Measurements from ENCODE around the gene GALNTL6. TPM values are rescaled to one million over a fixed set of nuclear protein-coding genes. Genes with fewer than 3 reads are reported as not detected.

The GALNTL6 gene
- total RNA-seq, 2 donors from 2014 or later: 0.08 TPM; not detected in 1

DNA sequence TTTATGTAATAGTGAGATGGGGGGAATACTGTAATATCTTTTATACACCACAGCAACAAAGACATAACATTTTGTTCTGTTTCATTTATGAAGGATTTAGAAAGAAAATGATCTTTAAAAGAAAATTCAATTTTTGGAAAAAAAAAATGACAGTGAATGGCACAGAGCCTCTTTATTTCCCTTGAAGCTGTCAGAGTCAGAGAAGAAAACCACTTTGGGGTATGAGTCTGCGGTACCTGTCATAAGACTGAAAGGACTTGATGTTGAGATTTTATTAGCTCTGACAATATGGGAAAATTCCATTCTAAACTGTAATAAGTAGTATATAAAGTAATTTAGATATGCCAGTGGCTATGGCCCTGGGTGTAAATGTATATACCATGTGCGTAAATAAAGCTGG lies 134.8 kb downstream of the GALNTL6 start:
- TF ChIP-seq, protein P1, sequence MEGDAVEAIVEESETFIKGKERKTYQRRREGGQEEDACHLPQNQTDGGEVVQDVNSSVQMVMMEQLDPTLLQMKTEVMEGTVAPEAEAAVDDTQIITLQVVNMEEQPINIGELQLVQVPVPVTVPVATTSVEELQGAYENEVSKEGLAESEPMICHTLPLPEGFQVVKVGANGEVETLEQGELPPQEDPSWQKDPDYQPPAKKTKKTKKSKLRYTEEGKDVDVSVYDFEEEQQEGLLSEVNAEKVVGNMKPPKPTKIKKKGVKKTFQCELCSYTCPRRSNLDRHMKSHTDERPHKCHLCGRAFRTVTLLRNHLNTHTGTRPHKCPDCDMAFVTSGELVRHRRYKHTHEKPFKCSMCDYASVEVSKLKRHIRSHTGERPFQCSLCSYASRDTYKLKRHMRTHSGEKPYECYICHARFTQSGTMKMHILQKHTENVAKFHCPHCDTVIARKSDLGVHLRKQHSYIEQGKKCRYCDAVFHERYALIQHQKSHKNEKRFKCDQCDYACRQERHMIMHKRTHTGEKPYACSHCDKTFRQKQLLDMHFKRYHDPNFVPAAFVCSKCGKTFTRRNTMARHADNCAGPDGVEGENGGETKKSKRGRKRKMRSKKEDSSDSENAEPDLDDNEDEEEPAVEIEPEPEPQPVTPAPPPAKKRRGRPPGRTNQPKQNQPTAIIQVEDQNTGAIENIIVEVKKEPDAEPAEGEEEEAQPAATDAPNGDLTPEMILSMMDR (IDR thresholded peaks at IDR 0.05): no peak
- Histone ChIP-seq H3K4me3 (no peak overlapping the region), H3K27ac (no peak overlapping the region), H3K9me3 (no peaks in the 10 kb centered on the region), H3K36me3 (no peaks in the 10 kb centered on the region), H3K4me1 (no peaks in the 10 kb centered on the region), H3K27me3 (no peaks in the 10 kb centered on the region)
- no peak for DNase-seq (ENCODE audit: low spot score)

DNA sequence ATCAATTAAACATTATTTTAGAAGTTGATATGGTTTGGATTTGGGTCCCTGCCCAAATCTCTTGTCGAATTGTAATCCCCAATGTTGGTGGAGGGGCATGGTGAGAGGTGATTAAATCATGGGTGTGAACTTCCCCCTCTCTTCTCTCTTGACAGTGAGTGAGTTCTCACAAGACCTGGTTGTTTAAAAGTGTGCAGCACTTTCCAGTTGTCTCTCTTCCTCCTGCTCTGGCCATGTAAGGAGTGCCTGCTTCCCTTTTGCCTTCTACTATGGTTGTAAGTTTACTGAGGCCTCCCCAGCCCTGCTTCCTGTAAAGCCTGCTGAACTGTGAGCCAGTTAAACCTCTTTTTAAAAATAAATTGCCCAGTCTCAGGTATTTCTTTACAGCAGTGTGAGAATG lies 141.4 kb downstream of the GALNTL6 start:
- Histone ChIP-seq H3K27me3 (no peaks in the 10 kb centered on the region), H3K4me3 (no peak overlapping the region), H3K4me1 (no peaks in the 10 kb centered on the region), H3K9me3 (no peaks in the 10 kb centered on the region), H3K36me3 (no peaks in the 10 kb centered on the region), H3K27ac (no peak overlapping the region)
- TF ChIP-seq, protein P1 (IDR thresholded peaks at IDR 0.05): no peak
- DNase-seq (ENCODE audit: low spot score): no peak

DNA sequence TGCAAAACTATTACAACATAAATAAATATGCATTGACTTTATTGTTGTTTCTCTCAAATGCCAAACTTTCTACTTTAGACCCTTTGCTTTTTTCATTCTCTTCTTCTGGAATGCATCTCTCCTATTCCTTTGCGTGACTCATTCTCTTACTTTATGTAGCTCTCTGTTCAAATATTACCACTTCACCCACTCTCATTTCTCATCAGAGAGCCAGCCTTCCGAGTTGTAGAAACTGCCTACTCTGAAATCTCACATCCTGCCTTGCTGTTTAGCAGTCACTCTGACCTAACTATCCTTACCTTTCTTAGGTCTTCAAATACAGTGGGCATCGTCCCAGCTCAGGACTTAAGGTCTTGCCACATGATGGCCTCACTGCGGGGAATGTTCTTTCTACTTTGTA lies 143.5 kb downstream of the GALNTL6 start:
- Histone ChIP-seq H3K4me1 (no peaks in the 10 kb centered on the region), H3K27me3 (no peaks in the 10 kb centered on the region), H3K9me3 (no peaks in the 10 kb centered on the region), H3K4me3 (no peak overlapping the region), H3K27ac (no peak overlapping the region), H3K36me3 (no peaks in the 10 kb centered on the region)
- no peak for DNase-seq (ENCODE audit: low spot score)
- TF ChIP-seq, protein P1 (IDR thresholded peaks at IDR 0.05): no peak

DNA sequence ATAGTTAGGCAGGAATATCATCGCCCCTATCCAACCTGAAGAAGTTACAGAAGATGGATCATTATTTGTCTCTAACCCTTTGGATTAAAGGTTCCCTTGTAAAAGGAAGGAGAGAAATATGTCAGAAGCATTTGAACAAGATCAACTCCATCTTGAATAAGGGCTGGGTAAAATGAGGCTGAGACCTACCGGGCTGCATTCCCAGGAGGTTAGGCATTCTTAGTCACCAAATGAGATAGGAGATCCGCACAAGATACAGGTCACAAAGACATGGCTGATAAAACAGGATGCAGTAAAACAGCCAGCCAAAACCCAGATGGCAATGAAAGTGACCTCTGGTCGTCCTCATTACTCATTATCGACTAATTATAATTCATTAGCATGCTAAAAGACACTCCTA lies 148.9 kb downstream of the GALNTL6 start:
- no peaks in the 10 kb centered on the region for H3K27me3 ChIP-seq
- H3K9me3 ChIP-seq: no peaks in the 10 kb centered on the region
- no peaks in the 10 kb centered on the region for H3K36me3 ChIP-seq
- H3K4me1 ChIP-seq: no peaks in the 10 kb centered on the region
- no peak overlapping the region for H3K27ac ChIP-seq
- DNase-seq (ENCODE audit: low spot score): no peak
- H3K4me3 ChIP-seq: no peak overlapping the region
- TF ChIP-seq, protein P1 (IDR thresholded peaks at IDR 0.05): no peak

DNA sequence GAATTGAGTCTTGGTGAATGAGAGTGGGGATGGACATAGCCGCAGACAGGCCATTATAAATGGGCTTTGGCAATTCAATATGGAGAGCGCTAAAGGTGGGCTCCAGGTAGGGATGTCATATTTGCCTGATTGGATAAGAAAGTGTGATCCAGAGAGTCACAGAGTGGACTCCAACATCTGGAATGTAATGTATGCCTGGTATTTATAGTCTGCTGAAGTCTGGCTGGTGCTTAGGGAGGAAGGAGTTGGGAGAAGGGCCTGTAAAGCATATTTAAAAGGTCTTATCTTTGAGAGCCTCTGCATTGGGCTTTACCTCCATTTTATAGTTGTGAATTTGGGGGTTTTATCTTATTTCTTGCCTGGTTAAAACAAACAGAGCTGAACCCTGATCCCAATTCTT lies 153.2 kb downstream of the GALNTL6 start:
- Histone ChIP-seq H3K36me3 (no peaks in the 10 kb centered on the region), H3K9me3 (no peaks in the 10 kb centered on the region), H3K4me3 (no peak overlapping the region), H3K27ac (no peak overlapping the region), H3K27me3 (no peaks in the 10 kb centered on the region), H3K4me1 (no peaks in the 10 kb centered on the region)
- TF ChIP-seq, protein P1 (IDR thresholded peaks at IDR 0.05): no peak
- DNase-seq (ENCODE audit: low spot score): no peak

DNA sequence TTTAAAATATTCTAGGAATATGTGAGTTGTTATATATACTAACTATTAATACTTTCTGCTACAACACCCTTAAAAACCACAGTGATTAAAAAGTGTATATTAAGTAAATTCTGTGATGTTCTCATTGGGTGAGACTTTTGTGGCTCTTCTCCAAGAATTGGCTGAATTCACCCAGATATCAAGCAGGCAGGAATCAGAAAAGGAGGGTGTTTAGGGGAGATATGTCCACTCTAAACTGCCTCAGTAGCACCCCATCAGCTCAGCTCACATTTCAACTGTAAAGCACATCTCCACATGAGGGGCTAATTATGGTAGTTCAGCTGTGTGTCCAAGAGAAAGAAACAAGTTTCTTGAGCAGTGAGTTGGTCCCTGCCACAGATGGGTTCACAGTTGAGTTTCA lies 165.0 kb downstream of the GALNTL6 start:
- no peak for DNase-seq (ENCODE audit: low spot score)
- Histone ChIP-seq H3K4me3 (no peak overlapping the region), H3K27me3 (no peaks in the 10 kb centered on the region), H3K27ac (no peak overlapping the region), H3K4me1 (no peaks in the 10 kb centered on the region), H3K9me3 (no peaks in the 10 kb centered on the region), H3K36me3 (no peaks in the 10 kb centered on the region)
- TF ChIP-seq, protein P1 (IDR thresholded peaks at IDR 0.05): no peak
